Thyroid gland (tissue), 4 donors: ENCODE data around the gene USP19. TPM values are rescaled to one million over a fixed set of nuclear protein-coding genes. Genes with fewer than 3 reads are reported as not detected.

Experiments used
- DNase-seq, 2 donors: peaks; one replicate each; pipeline ENCODE4 v3.0.0-alpha.2; 2019
- H3K27ac ChIP-seq, 3 donors: fragments of 200-600 bp; sonication (generic); 1 replicate in 2 of 3; 2 replicates in 1 of 3; pipeline ENCODE4 v1.5.1; 2016 to 2019; ENCODE audit warnings: mild to moderate bottlenecking in 1 of 3, moderate library complexity in 1 of 3
- H3K27me3 ChIP-seq: fragments of 200-600 bp; sonication (generic); one replicate; pipeline ENCODE4 v1.5.1; 2019
- H3K36me3 ChIP-seq, 2 donors: fragments of 200-600 bp; sonication (generic); one replicate each; pipeline ENCODE4 v1.5.1; 2016 to 2019
- H3K4me1 ChIP-seq, 2 donors: fragments of 200-600 bp; sonication (generic); one replicate each; pipeline ENCODE4 v1.5.1; 2017 to 2019
- H3K4me3 ChIP-seq, 3 donors: fragments of 200-600 bp; sonication (generic); replicated peaks in 1 of 3; 1 replicate in 2 of 3; 2 replicates in 1 of 3; pipeline ENCODE4 v1.5.1; 2016; ENCODE audit warnings: mild to moderate bottlenecking in 1 of 3
- H3K9me3 ChIP-seq: fragments of 200-600 bp; sonication (generic); one replicate; pipeline ENCODE4 v1.5.1; 2017
- POLR2A ChIP-seq, 2 donors: fragments of 450-650 bp; IDR thresholded peaks; one replicate each; pipeline ENCODE4 v1.6.1; 2017; ENCODE audit warnings: antibody characterized with exemption in 2 of 2, mild to moderate bottlenecking in 2 of 2, moderate library complexity in 1 of 2
- WGBS, 2 donors: methylation state at CpG; one replicate each; pipeline ENCODE4 v1.1.5; 2017; 5-methylcytosine and 5-hydroxymethylcytosine counted together
- intact Hi-C: fragments of 100-400 bp; cut with DNase I; formaldehyde crosslinking; loops from one replicate; pipeline ENCODE4 v1.15.1; 2023
- total RNA-seq, 4 donors: library from RNA; depleted of rRNA; stranded (reverse); fragments of >200 nt; gene quantifications; one replicate each; pipeline ENCODE4 v1.2.3, GENCODE V29; 2016
- TF ChIP-seq, protein P1 (sequence below), 6 experiments: fragments of 200-600 bp in 3 of 6; fragments of 450-650 bp in 3 of 6; sonication (generic) in 3 of 6; IDR thresholded peaks; one replicate each; pipeline ENCODE4 v1.5.1; 2016 to 2019; ENCODE audit warnings: antibody characterized with exemption in 6 of 6, mild to moderate bottlenecking in 2 of 6, inconsistent platforms in 1 of 6, moderate library complexity in 1 of 6

Gene USP19
- total RNA-seq, 4 donors from 2014 or later, result 72.3 to 104 (median 77.4) TPM

DNA sequence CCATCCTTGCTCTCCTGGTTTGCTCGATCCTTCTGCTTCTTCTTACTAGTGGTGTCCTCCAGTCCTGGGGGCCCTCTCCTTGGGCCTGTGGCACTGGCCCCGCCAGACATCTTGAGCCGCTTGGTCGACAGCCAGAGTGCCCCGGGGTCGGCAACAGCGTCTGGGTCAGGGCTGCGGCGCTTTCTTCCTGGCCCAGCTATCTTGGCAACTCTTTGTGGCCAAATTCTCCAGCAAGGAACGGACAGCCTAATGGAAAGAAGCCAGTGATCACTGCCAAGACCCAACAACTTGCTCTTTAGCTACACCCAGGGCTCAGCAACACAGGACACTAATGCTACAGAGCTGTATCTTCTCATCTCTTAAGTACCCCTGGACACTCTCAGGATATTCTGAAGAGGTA is 1.6 kb downstream of the USP19 start:
- intact Hi-C loops, result no loop called here
- Histone ChIP-seq H3K4me3 (no peak overlapping the region), H3K4me1 (peaks cover 10 to 17% of the 10 kb centered on the region in 2 donors), H3K36me3 (peaks cover 59 to 74% of the 10 kb centered on the region in 2 donors), H3K27ac (peak overlapping the region in 1 of 3 donors; percentile 91), H3K9me3 (no peaks in the 10 kb centered on the region), H3K27me3 (no peaks in the 10 kb centered on the region)
- TF ChIP-seq POLR2A (IDR thresholded peaks at IDR 0.05), result no peak
- TF ChIP-seq, protein P1, sequence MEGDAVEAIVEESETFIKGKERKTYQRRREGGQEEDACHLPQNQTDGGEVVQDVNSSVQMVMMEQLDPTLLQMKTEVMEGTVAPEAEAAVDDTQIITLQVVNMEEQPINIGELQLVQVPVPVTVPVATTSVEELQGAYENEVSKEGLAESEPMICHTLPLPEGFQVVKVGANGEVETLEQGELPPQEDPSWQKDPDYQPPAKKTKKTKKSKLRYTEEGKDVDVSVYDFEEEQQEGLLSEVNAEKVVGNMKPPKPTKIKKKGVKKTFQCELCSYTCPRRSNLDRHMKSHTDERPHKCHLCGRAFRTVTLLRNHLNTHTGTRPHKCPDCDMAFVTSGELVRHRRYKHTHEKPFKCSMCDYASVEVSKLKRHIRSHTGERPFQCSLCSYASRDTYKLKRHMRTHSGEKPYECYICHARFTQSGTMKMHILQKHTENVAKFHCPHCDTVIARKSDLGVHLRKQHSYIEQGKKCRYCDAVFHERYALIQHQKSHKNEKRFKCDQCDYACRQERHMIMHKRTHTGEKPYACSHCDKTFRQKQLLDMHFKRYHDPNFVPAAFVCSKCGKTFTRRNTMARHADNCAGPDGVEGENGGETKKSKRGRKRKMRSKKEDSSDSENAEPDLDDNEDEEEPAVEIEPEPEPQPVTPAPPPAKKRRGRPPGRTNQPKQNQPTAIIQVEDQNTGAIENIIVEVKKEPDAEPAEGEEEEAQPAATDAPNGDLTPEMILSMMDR (IDR thresholded peaks at IDR 0.05), result no peak
- WGBS, 2 donors, result 68 to 70% methylated on average over 9 to 10 of the region's 10 CpGs
- no peak for DNase-seq

DNA sequence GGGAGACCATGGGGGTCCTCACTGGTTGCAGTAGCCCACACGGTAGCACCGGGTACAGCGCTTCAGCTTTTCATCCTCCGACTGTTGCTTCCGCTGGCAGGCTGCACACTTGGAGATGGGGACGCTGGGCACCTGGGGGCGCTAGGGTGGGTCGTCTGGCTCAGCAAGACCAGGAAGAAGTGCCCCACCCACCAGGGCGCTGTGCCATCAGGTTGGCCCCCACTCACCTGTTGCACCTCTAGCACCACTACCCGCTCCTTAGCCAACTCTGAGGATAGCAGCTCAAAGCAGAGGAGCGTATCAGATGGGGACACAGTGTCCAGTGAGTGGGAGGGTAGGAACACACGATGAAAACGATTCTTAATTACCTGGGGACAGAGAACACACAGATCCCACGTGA is 8.4 kb downstream of the USP19 start:
- H3K27me3 ChIP-seq, result no peaks in the 10 kb centered on the region
- H3K36me3 ChIP-seq, result peaks cover 89 to 92% of the 10 kb centered on the region in 2 donors
- H3K4me3 ChIP-seq, result no peak overlapping the region
- intact Hi-C loops, result no loop called here
- H3K9me3 ChIP-seq, result no peaks in the 10 kb centered on the region
- TF ChIP-seq POLR2A (IDR thresholded peaks at IDR 0.05), result no peak
- TF ChIP-seq, protein P1 (IDR thresholded peaks at IDR 0.05), result no peak
- H3K27ac ChIP-seq, result no peak overlapping the region
- 89 to 90% methylated on average over 11 to 14 of the region's 14 CpGs for WGBS, 2 donors
- DNase-seq, result no peak
- no peaks in the 10 kb centered on the region for H3K4me1 ChIP-seq

DNA sequence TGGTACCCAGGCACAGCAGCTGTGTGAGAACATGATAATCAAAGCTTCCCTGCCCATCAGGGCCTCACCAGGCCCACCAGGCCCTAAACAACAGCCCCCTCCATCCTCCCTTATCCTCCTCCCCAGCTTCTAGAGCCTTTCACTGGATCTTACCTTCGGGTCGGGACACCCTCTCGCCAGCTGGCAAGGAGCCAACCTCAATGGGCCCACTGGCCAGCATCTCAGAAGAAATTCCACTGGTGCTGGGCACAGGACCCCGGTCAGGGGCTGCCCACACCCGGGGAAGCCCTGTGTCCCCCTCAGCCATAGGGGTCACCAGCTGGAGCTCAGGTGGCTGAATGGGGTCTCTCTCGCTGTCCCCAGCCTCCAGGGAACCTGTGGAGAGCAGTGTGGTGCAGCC is 9.3 kb downstream of the USP19 start:
- DNase-seq, result no peak
- no peak overlapping the region for H3K4me3 ChIP-seq
- TF ChIP-seq POLR2A (IDR thresholded peaks at IDR 0.05), result no peak
- TF ChIP-seq, protein P1 (IDR thresholded peaks at IDR 0.05), result no peak
- intact Hi-C loops, result no loop called here
- no peaks in the 10 kb centered on the region for H3K27me3 ChIP-seq
- H3K27ac ChIP-seq, result no peak overlapping the region
- H3K4me1 ChIP-seq, result no peaks in the 10 kb centered on the region
- no peaks in the 10 kb centered on the region for H3K9me3 ChIP-seq
- WGBS, 2 donors, result 60 to 79% methylated on average over 3 to 6 of the region's 6 CpGs
- H3K36me3 ChIP-seq, result peaks cover 80 to 83% of the 10 kb centered on the region in 2 donors

DNA sequence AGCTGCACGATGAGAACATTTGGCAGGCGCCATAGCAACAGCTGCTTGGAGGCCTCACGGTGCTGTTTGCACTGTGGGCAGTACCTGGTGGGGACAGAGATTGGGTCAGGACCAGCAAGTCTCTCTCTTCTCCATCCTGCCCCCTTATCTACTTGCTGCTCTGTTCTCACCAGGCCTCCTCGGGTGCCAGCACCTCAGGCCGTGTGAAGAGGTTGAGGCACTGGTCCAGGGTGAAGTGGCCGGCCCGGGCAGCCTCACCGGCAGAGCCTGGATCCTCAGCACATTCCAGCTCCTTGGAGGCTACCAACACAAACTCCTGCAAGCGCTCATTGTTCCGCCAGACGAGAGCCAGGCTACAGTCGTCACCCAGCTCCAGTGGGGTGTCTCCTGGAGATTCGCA is 9.8 kb downstream of the USP19 start:
- no peak overlapping the region for H3K4me3 ChIP-seq
- no peak for DNase-seq
- intact Hi-C loops, result no loop called here
- peaks cover 75 to 77% of the 10 kb centered on the region in 2 donors for H3K36me3 ChIP-seq
- H3K27me3 ChIP-seq, result no peaks in the 10 kb centered on the region
- H3K27ac ChIP-seq, result no peak overlapping the region
- 76 to 79% methylated on average over 5 to 13 of the region's 13 CpGs for WGBS, 2 donors
- H3K4me1 ChIP-seq, result peaks cover 0 to under 1% of the 10 kb centered on the region in 2 donors
- no peak for TF ChIP-seq POLR2A (IDR thresholded peaks at IDR 0.05)
- TF ChIP-seq, protein P1 (IDR thresholded peaks at IDR 0.05), result no peak
- H3K9me3 ChIP-seq, result no peaks in the 10 kb centered on the region

DNA sequence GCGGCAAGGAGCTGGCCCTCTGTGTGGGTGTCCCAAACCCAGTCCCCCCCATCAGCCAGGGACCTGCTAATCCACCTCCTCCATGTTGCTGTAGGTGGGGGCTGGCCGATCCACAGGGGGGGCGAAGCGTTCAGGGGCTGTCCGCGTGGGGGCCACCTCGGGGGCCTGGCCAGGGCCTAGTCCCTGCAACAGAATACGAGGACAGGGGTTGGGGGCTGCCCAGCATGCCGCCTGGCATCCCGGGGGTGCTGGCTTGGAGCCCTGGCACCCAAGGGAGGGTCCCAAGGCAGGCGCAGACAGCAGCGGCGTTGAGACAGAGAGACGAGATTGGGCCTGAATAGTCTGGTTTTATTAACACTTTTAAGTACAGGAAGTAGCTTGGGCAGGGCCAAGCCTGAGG is 12.3 kb downstream of the USP19 start:
- no peak overlapping the region for H3K27ac ChIP-seq
- DNase-seq, result no peak
- intact Hi-C loops, result no loop called here
- peaks cover 14 to 16% of the 10 kb centered on the region in 2 donors for H3K4me1 ChIP-seq
- H3K36me3 ChIP-seq, result peaks cover 50 to 53% of the 10 kb centered on the region in 2 donors
- TF ChIP-seq, protein P1 (IDR thresholded peaks at IDR 0.05), result no peak
- 81% methylated on average over 10 to 14 of the region's 14 CpGs for WGBS, 2 donors
- no peaks in the 10 kb centered on the region for H3K9me3 ChIP-seq
- no peaks in the 10 kb centered on the region for H3K27me3 ChIP-seq
- no peak overlapping the region for H3K4me3 ChIP-seq
